ENCODE measurements around the gene RPL39. TPM values are rescaled to one million over a fixed set of nuclear protein-coding genes. Genes with fewer than 3 reads are reported as not detected.

RPL39 gene
- polyA plus RNA-seq, 3 donors = 3,763 to 8,807 (median 5,541) TPM

- 36 to 54% (median 52%) methylated on average over 5 of the region's 5 CpGs for WGBS, 3 donors
- H3K27ac ChIP-seq (ENCODE audit: low read depth, low read length) = no peak overlapping the region
Observed at GRCh38 chrX:119738742-119739141, 52.7 kb downstream of the RPL39 start.

Other genes starting within 250 kb of the RPL39 start
- 10 to 100 TPM; 10.2 to 23.8 (median 21.6) TPM for gene STEEP1, start 226.2 kb downstream of the RPL39 start, polyA plus RNA-seq
- 10 to 100 TPM; 16.5 to 58.0 (median 43.1) TPM for gene UBE2A, start 217.1 kb downstream of the RPL39 start, polyA plus RNA-seq
- gene NKRF, start 185.2 kb downstream of the RPL39 start, polyA plus RNA-seq = 1 to 10 TPM; 2.2 to 3.8 (median 3.1) TPM
- gene SEPTIN6, start 98.5 kb downstream of the RPL39 start, polyA plus RNA-seq = 10 to 100 TPM in 1 of 3 donors, 1 to 10 TPM in 2; 2.4 to 15.4 (median 7.6) TPM
- under 1 TPM in 2 of 3 donors, not detected in 1; 0.23 to 0.25 TPM for gene SOWAHD, start 33.0 kb downstream of the RPL39 start, polyA plus RNA-seq
- 1 to 10 TPM; 5.5 to 9.0 (median 6.0) TPM for gene UPF3B, start 61.3 kb upstream of the RPL39 start, polyA plus RNA-seq
- gene RNF113A, start 80.1 kb upstream of the RPL39 start, polyA plus RNA-seq = 10 to 100 TPM in 1 of 3 donors, 1 to 10 TPM in 2; 7.5 to 18.8 (median 8.8) TPM
- gene NDUFA1, start 80.2 kb upstream of the RPL39 start, polyA plus RNA-seq = 100 to 1,000 TPM in 2 of 3 donors, 10 to 100 TPM in 1; 69.3 to 161 (median 157) TPM
- not detected for gene AKAP14, start 104.3 kb upstream of the RPL39 start, polyA plus RNA-seq
- 1 to 10 TPM; 2.3 to 5.5 (median 3.5) TPM for gene NKAP, start 152.1 kb upstream of the RPL39 start, polyA plus RNA-seq